ENCODE results near the gene OTOA. TPM values are rescaled to one million over a fixed set of nuclear protein-coding genes. Genes with fewer than 3 reads are reported as not detected.

The OTOA gene
- total and polyA plus RNA-seq, 2 of the 13 experiments (the other 11 are each of a cell fraction or from before 2014, with no cell fraction given): 0.05 to 0.15 TPM

- TF ChIP-seq TBL1XR1 (IDR thresholded peaks at IDR 0.05; ENCODE audit: borderline replicate concordance, low read length, partially characterized antibody) (peak; percentile 59), MXI1 (IDR thresholded peaks at IDR 0.05; ENCODE audit: borderline replicate concordance, low read depth, low read length) (peak; percentile 56; the same call in 1 of the 3 replicates), ETV5 (CRISPR knock-in tag; IDR thresholded peaks at IDR 0.05; ENCODE audit: borderline replicate concordance) (peak; percentile 80; the same call in 1 of the 2 replicates), ZFP91 (CRISPR knock-in tag; IDR thresholded peaks at IDR 0.05; ENCODE audit: borderline replicate concordance) (no peak), ZNF746 (CRISPR knock-in tag; IDR thresholded peaks at IDR 0.05) (no peak), DPF2 (CRISPR knock-in tag; IDR thresholded peaks at IDR 0.05; ENCODE audit: borderline replicate concordance, low read depth) (peak; percentile 59; the same call in 1 of the 2 replicates), ZNF891 (CRISPR knock-in tag; IDR thresholded peaks at IDR 0.05) (no peak), ATF4 (CRISPR knock-in tag; IDR thresholded peaks at IDR 0.05) (peak in 1 of 2 experiments; percentile 42; a peak in 1 of 4 replicates), TBX2 (CRISPR knock-in tag; IDR thresholded peaks at IDR 0.05; ENCODE audit: borderline replicate concordance) (peak; percentile 96), ZNF468 (CRISPR knock-in tag; IDR thresholded peaks at IDR 0.05) (no peak), HOXA3 (CRISPR knock-in tag; IDR thresholded peaks at IDR 0.05) (peak; percentile 50; the same call in 1 of the 2 replicates), RXRB (CRISPR knock-in tag; IDR thresholded peaks at IDR 0.05; ENCODE audit: borderline replicate concordance) (peak; percentile 83), RCOR2 (CRISPR knock-in tag; IDR thresholded peaks at IDR 0.05) (peak; percentile 94), ZNF441 (CRISPR knock-in tag; IDR thresholded peaks at IDR 0.05; ENCODE audit: borderline replicate concordance) (no peak), EP300 (IDR thresholded peaks at IDR 0.05; ENCODE audit: low read depth in 2 of 2, low read length in 2 of 2) (peak; percentile 91 to 93; a peak in 3 of 4 replicates), EP300 (CRISPR knock-in tag; IDR thresholded peaks at IDR 0.05; ENCODE audit: borderline replicate concordance) (peak; percentile 91)
- TF ChIP-seq, protein P1, sequence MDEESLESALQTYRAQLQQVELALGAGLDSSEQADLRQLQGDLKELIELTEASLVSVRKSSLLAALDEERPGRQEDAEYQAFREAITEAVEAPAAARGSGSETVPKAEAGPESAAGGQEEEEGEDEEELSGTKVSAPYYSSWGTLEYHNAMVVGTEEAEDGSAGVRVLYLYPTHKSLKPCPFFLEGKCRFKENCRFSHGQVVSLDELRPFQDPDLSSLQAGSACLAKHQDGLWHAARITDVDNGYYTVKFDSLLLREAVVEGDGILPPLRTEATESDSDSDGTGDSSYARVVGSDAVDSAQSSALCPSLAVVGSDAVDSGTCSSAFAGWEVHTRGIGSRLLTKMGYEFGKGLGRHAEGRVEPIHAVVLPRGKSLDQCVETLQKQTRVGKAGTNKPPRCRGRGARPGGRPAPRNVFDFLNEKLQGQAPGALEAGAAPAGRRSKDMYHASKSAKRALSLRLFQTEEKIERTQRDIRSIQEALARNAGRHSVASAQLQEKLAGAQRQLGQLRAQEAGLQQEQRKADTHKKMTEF (CRISPR knock-in tag; IDR thresholded peaks at IDR 0.05): peak; percentile 90
- TF ChIP-seq, protein P2, sequence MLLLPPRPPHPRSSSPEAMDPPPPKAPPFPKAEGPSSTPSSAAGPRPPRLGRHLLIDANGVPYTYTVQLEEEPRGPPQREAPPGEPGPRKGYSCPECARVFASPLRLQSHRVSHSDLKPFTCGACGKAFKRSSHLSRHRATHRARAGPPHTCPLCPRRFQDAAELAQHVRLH (CRISPR knock-in tag; IDR thresholded peaks at IDR 0.05; ENCODE audit: borderline replicate concordance, low read depth): no peak
- TF ChIP-seq, protein P3, sequence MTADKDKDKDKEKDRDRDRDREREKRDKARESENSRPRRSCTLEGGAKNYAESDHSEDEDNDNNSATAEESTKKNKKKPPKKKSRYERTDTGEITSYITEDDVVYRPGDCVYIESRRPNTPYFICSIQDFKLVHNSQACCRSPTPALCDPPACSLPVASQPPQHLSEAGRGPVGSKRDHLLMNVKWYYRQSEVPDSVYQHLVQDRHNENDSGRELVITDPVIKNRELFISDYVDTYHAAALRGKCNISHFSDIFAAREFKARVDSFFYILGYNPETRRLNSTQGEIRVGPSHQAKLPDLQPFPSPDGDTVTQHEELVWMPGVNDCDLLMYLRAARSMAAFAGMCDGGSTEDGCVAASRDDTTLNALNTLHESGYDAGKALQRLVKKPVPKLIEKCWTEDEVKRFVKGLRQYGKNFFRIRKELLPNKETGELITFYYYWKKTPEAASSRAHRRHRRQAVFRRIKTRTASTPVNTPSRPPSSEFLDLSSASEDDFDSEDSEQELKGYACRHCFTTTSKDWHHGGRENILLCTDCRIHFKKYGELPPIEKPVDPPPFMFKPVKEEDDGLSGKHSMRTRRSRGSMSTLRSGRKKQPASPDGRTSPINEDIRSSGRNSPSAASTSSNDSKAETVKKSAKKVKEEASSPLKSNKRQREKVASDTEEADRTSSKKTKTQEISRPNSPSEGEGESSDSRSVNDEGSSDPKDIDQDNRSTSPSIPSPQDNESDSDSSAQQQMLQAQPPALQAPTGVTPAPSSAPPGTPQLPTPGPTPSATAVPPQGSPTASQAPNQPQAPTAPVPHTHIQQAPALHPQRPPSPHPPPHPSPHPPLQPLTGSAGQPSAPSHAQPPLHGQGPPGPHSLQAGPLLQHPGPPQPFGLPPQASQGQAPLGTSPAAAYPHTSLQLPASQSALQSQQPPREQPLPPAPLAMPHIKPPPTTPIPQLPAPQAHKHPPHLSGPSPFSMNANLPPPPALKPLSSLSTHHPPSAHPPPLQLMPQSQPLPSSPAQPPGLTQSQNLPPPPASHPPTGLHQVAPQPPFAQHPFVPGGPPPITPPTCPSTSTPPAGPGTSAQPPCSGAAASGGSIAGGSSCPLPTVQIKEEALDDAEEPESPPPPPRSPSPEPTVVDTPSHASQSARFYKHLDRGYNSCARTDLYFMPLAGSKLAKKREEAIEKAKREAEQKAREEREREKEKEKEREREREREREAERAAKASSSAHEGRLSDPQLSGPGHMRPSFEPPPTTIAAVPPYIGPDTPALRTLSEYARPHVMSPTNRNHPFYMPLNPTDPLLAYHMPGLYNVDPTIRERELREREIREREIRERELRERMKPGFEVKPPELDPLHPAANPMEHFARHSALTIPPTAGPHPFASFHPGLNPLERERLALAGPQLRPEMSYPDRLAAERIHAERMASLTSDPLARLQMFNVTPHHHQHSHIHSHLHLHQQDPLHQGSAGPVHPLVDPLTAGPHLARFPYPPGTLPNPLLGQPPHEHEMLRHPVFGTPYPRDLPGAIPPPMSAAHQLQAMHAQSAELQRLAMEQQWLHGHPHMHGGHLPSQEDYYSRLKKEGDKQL (CRISPR knock-in tag; IDR thresholded peaks at IDR 0.05; ENCODE audit: low read depth): peak; percentile 96
Observed at GRCh38 chr16:21638573-21638975, 25.2 kb upstream of the OTOA start (continued).
